OCI-LY3 (cell line): ENCODE results near the gene BANP.
"Not testable (repeated sequence)": the region's sequence is repeated elsewhere in the genome, so short reads cannot be mapped to it uniquely, and the experiment has no call there.

Experiments
- EZH2phosphoT487 ChIP-seq: fragments of 200-600 bp; shearing (Covaris generic); IDR thresholded peaks from 2 replicates; pipeline ENCODE4 v1.6.1; 2018; ENCODE audit warnings: antibody characterized with exemption, mixed run types, low read depth
- TF ChIP-seq, protein P1 (sequence below): fragments of 200-600, 300-600 bp; sonication (generic); IDR thresholded peaks from 2 replicates; pipeline ENCODE4 v1.5.1; 2014; ENCODE audit warnings: antibody characterized with exemption, low read length, low read depth

GRCh38 chr16:88040196-88040876, 89.1 kb downstream of the BANP start:
- TF ChIP-seq, protein P1, sequence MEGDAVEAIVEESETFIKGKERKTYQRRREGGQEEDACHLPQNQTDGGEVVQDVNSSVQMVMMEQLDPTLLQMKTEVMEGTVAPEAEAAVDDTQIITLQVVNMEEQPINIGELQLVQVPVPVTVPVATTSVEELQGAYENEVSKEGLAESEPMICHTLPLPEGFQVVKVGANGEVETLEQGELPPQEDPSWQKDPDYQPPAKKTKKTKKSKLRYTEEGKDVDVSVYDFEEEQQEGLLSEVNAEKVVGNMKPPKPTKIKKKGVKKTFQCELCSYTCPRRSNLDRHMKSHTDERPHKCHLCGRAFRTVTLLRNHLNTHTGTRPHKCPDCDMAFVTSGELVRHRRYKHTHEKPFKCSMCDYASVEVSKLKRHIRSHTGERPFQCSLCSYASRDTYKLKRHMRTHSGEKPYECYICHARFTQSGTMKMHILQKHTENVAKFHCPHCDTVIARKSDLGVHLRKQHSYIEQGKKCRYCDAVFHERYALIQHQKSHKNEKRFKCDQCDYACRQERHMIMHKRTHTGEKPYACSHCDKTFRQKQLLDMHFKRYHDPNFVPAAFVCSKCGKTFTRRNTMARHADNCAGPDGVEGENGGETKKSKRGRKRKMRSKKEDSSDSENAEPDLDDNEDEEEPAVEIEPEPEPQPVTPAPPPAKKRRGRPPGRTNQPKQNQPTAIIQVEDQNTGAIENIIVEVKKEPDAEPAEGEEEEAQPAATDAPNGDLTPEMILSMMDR = not testable (repeated sequence)
- not testable (repeated sequence) for TF ChIP-seq EZH2phosphoT487
